Activated CD8-positive, alpha-beta memory T cell treated with anti-CD3 and anti-CD28 coated beads for 24 hours (primary cell): ENCODE data around the gene MEGF6.

ENCODE experiments used
- DNase-seq: peaks from one replicate; pipeline ENCODE4 v3.0.0-alpha.2; 2020

The MEGF6 gene

DNA sequence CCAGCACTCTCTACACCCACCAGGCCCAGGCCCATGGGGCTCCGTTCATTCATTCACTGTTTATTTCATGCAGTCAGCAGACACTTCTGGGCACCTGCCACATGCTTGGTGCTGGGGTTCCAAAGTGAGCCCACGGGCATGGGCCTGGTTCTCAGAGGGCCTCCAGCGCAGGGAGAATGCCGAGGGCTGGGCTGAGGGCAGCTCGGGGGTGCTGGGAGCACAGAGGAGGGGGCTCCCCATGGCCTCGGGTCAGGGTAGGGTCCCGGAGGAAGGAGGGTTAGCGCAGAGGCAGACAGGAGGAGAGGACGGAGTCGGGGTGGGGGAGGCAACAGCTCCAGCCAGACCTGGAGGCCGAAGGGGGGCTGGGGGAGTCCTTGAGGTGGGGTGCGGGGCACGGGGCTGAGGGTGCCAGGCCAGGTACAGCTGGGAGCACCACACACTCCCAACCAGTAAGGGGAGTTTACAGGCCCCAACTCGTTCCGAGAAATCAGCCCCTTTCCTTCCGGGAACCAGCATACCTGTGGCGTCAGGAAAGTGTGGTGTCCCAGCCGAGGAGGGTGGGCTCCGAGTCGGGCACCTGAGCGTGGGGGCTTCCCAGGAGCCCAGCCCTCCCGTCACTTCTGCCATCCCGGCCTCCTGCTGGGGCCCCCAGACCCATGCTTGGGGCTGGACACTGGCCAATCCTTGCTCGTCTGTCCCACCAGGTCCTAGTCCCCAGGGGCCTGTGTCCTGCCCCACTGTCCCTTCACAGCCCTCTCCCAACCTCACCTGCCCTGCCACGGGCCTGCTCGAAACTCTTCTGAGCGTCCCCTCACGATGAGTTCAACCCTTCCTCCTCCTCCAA is 146.0 kb downstream of the MEGF6 start:
- no peak for DNase-seq

DNA sequence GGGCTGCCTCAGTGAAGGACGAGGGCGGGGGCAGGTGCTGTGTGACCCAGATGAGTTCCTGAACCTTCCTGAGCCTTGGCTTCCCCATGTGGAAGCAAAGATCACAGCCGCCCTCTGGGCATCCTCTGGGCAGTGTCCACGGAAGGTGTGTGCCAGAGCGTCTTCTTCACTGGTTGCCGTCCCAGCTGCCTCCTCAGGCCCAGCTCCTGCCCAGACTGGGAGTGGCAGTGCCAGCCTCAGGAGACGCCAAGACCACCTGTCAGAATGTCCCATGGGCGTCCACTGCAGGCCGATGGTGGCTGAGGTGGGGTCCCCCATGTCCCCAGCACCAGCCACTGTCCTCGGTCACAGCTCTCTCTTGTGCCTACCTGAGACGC is 146.7 kb downstream of the MEGF6 start:
- no peak for DNase-seq

GRCh38 chr1:3463891-3464648 is 147.2 kb downstream of the MEGF6 start:
- DNase-seq, result no peak

DNA sequence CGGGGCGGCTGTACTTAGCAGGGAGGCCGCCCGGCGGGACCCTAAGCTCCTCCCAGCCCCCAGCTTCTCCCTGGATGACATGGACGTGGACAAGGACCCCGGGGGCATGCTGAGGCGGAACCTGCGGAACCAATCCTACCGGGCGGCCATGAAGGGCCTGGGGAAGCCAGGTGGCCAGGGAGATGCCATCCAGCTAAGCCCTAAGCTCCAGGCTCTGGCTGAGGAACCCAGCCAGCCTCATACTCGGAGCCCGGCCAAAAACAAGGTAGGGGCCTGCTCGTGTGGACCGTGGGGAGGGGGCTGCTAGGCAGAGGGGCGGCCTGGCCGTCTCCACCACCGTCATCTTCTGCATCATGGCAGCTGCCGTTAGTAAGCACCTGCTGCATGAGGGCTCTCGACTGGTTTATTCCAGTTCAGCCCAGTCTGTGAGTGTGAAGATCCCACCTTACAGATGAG is 147.9 kb downstream of the MEGF6 start:
- no peak for DNase-seq

GRCh38 chr1:3463013-3463385 is 148.3 kb downstream of the MEGF6 start:
- DNase-seq, result no peak

DNA sequence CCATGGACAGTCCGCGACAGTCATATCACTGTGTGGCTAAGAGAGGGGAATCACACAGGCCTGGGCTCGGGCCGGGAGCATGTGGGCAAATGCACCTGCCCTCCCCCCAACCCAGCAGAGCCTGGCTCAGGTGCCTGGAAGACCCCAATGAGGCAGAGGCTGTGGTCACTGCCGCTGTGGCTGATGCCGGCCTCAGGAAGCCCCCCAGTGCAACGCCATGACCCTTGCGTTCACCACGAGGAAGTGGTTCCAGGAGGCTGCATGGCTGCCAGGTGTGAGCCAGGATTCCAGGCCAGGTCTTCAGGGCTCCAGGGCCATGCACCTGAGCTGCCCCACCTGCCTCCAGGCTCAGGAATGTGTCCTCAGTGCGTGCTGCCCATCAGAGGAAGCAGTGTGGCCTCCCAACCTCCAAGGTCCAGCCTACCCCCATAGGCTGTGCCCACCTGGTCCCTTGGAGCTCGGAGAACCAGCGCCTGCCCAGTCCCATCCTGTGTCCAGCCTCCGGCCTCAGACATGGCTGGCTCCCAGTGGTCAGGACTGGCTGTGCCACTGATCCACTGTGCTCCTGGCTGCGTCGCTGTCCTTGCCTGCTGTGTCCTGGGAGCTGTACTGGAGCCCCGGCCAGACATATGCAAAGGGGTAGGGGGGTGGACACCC is 148.8 kb downstream of the MEGF6 start:
- no peak for DNase-seq

DNA sequence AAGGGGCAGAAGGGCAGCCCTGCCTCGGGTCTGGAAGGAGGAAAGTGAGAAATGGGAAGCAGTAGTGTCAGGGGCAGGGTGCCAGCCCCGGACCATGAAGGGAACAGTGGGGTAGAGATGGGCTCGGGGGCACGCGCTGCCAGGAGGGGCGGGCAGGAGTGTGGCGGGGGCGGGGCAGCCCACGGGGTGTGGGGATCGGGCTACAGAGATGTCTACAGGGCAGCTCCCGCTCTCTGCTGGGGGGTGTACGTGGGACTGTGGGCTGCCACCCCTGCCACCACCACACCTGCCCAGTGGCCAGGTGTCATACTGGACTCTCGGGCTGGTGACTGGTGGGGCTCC is 149.4 kb downstream of the MEGF6 start:
- no peak for DNase-seq

DNA sequence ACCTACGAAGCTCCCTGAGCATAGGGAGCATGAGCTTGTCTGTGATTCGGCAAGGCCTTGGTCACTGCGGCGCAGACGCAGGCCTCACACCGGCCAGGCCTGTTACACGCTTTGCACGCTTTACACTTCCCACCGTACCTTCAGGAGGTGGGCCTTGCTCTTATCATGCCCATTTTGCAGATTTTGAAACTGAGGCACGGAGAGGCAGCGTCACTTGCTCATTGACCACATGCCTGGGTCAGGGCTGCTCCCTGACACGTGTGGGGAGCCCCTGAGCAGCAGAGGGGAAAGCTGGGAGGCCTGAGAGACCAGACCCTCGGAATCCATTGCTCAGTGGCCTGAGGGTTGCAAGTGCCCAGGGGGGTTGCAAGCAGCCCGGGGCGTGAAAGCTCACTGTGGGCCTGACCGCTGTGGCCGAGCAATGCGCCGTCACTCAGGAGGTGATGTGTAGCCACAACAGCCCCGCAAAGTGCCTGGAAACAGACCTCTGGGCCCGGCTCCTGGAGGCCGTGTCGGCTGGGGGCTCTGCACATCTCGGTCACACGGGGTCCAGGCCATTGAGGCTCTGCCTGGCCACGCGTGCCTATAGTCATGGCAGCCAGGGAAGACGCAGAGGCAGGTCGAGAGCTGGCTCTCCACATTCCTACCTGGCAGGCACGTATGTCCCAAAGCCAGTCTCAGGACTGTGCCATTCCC is 149.9 kb downstream of the MEGF6 start:
- DNase-seq, result no peak

GRCh38 chr1:3460672-3461131 is 150.6 kb downstream of the MEGF6 start:
- no peak for DNase-seq

- DNase-seq, result no peak
Measured at GRCh38 chr1:3459940-3460671, 151.2 kb downstream of the MEGF6 start.

DNA sequence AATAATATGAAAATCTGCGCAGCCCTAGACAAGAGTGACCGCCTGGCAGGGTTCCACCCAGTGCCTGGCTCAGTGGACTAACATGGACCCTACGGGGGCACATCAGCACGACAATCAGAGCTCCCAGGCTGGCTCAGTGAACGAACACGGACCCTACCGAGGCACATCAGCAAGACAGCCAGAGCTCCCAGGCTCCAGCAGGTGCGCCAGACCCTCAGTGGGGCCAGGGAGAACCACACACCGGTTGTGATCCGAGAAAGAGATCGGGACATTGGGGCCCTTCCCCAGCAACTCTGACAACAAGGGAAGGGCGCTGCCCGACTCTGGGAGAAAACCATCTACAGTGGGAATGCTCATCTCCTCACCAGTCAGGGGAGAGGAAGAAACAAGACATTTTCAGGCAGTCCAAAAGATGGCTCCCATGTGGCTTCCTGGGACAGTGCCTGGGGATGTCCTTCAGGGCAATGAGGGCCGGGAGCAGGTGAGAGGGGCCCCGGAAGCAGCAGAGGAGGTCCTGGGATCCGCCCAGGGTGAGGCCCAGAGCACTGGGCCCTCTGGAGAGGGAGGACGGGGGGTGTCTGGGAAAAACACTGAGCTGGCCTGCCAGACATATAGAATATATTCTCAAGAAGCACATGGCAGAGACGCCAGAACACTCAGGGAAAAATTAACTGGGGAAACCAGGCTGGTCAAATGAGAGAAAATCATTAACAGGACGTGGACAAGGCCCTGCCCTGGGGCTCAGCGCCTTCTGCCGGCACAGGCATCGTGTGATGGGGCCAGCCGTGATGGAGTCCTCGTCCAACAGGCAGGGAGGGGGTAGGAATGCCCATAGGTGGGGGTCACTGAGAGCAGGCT is 152.0 kb downstream of the MEGF6 start:
- no peak for DNase-seq

- DNase-seq, result no peak
Measured at GRCh38 chr1:3457910-3458883, 153.1 kb downstream of the MEGF6 start.

GRCh38 chr1:3456964-3457909 is 154.1 kb downstream of the MEGF6 start:
- no peak for DNase-seq

GRCh38 chr1:3456449-3456963 is 154.8 kb downstream of the MEGF6 start:
- DNase-seq, result no peak

DNA sequence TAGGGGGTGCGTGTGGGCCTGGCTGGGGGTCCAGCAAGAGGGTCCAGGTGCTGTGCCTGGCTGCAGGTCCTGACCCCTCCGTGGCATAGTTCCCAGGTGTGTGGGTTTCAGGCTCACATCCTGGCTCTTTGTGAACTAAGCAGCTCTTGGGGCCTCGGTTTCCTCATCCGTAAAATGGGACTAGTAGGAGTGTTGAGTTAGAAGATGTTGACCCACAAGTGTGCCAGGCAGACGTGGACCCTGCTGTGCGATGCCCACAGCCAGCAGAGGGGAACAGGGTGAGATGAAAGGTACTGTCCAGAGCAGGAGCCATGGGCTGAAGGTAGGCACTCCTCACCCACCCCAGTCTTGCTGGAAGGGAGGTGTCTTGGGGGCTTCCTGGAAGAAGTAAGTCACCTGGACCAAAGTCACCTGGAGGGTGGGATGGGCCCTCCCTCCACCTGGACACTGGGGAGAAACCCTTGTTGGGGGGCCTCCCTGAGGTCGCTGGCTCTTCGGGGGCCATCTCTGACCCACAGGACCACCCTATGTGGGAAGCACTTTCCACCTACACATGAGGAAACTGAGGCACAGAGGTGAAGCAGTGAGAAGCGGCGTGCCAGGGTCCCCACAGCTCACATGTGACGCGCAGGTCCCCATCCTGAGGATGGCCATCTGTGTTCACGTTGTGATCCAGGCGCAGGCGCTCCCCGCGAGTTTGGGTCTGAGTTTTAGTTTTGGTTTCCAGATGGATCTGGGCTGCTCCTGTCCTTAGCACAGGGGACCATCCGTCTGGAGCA is 155.4 kb downstream of the MEGF6 start:
- DNase-seq, result no peak

GRCh38 chr1:3454811-3455618 is 156.3 kb downstream of the MEGF6 start:
- no peak for DNase-seq
